HepG2 (cell line): ENCODE measurements around the gene TAMM41. TPM values are rescaled to one million over a fixed set of nuclear protein-coding genes. Genes with fewer than 3 reads are reported as not detected.

Experiments used
- AGO1 ChIP-seq: fragments of 200-400 bp; formaldehyde crosslinking; IDR thresholded peaks from 2 replicates; pipeline ENCODE4 v1.6.1; 2017; ENCODE audit warnings: mild to moderate bottlenecking, low read depth, low read length, moderate library complexity; ENCODE audit not compliant: poor library complexity, severe bottlenecking
- CC2D1A ChIP-seq: sonication (generic); formaldehyde crosslinking; IDR thresholded peaks from 2 replicates; pipeline ENCODE4 v1.8.1; 2023; ENCODE audit warnings: mild to moderate bottlenecking, missing genetic modification reagents
- JUNB ChIP-seq: sonication (generic); formaldehyde crosslinking; IDR thresholded peaks from 2 replicates; pipeline ENCODE4 v1.8.0; 2022; ENCODE audit warnings: missing genetic modification reagents, mild to moderate bottlenecking, borderline replicate concordance
- KDM5B ChIP-seq: sonication (generic); formaldehyde crosslinking; IDR thresholded peaks from 2 replicates; pipeline ENCODE4 v1.4.0; 2020; ENCODE audit warnings: missing genetic modification reagents, mild to moderate bottlenecking, borderline replicate concordance
- MEIS1 ChIP-seq: sonication (generic); formaldehyde crosslinking; IDR thresholded peaks from 2 replicates; pipeline ENCODE4 v1.9.0; 2021; ENCODE audit warnings: mild to moderate bottlenecking, missing genetic modification reagents, moderate library complexity, borderline replicate concordance
- PCBP2 ChIP-seq: fragments of 200-400 bp; formaldehyde crosslinking; optimal IDR thresholded peaks from 2 replicates; pipeline ENCODE3; 2018; ENCODE audit warnings: low read length, low read depth; ENCODE audit not compliant: poor library complexity, severe bottlenecking
- POGZ ChIP-seq: sonication (generic); formaldehyde crosslinking; IDR thresholded peaks from 2 replicates; pipeline ENCODE4 v1.4.0; 2020; ENCODE audit warnings: mild to moderate bottlenecking, missing genetic modification reagents
- SRSF4 ChIP-seq: fragments of 200-400 bp; formaldehyde crosslinking; IDR thresholded peaks from one replicate; pipeline ENCODE4 v1.6.1; 2018; ENCODE audit warnings: mild to moderate bottlenecking, low read depth, low read length, moderate library complexity; ENCODE audit not compliant: poor library complexity, severe bottlenecking
- SRSF9 ChIP-seq: fragments of 200-400 bp; formaldehyde crosslinking; IDR thresholded peaks from 2 replicates; pipeline ENCODE4 v1.6.1; 2018; ENCODE audit warnings: borderline replicate concordance, mild to moderate bottlenecking, low read depth, low read length; ENCODE audit not compliant: insufficient read depth, poor library complexity, severe bottlenecking
- ZBTB38 ChIP-seq: sonication (generic); formaldehyde crosslinking; IDR thresholded peaks from 2 replicates; pipeline ENCODE4 v1.5.1; 2020; ENCODE audit warnings: mild to moderate bottlenecking, missing genetic modification reagents
- ZKSCAN8 ChIP-seq: IDR thresholded peaks from 2 replicates; pipeline ENCODE4 v1.6.1; 2016; ENCODE audit warnings: borderline replicate concordance, missing genetic modification reagents, missing compliant biosample characterization
- ZNF549 ChIP-seq: sonication (generic); formaldehyde crosslinking; IDR thresholded peaks from 2 replicates; pipeline ENCODE4 v1.5.0; 2020; ENCODE audit warnings: missing genetic modification reagents
- ZNF563 ChIP-seq: sonication (generic); formaldehyde crosslinking; IDR thresholded peaks from 2 replicates; pipeline ENCODE4 v1.8.0; 2022; ENCODE audit warnings: mild to moderate bottlenecking, moderate library complexity, missing genetic modification reagents
- ZNF879 ChIP-seq: sonication (generic); formaldehyde crosslinking; IDR thresholded peaks from 2 replicates; pipeline ENCODE4 v1.8.1; 2023; ENCODE audit warnings: missing genetic modification reagents
- ZSCAN9 ChIP-seq: IDR thresholded peaks from 2 replicates; pipeline ENCODE4 v1.6.1; 2016; ENCODE audit warnings: borderline replicate concordance
- polyA plus RNA-seq, 8 experiments: library from polyadenylated mRNA; depleted of rRNA in 3 of 8; stranded (reverse) in 7 of 8; unstranded in 1 of 8; fragments of >200 nt; fragmentation: Illumina TruSeq in 4 of 8; extraction: Trizol in 4 of 8; gene quantifications; 2 replicates each; pipeline versions ENCODE4 v1.2.1 to v1.2.3, GENCODE V29; 2011 to 2016; ENCODE audit warnings: low read depth in 4 of 8, missing spikeins in 1 of 8, mixed read lengths in 1 of 8; ENCODE audit not compliant: insufficient read depth in 1 of 8
- total RNA-seq, 5 experiments: library from RNA; depleted of rRNA; stranded (reverse); fragments of >200 nt; fragmentation: Illumina TruSeq; extraction: Trizol; gene quantifications; 2 replicates each; pipeline ENCODE4 v1.2.3, GENCODE V29; 2016; ENCODE audit warnings: low read depth in 1 of 5
- TF ChIP-seq, protein P1 (sequence below): sonication (generic); formaldehyde crosslinking; IDR thresholded peaks from 2 replicates; pipeline ENCODE4 v1.4.0; 2020; ENCODE audit warnings: mild to moderate bottlenecking, missing genetic modification reagents
- TF ChIP-seq, protein P2 (sequence below): sonication (generic); formaldehyde crosslinking; conservative IDR thresholded peaks from 2 replicates; pipeline ENCODE4 v1.8.1; 2023; ENCODE audit warnings: missing genetic modification reagents
- TF ChIP-seq, protein P3 (sequence below): sonication (generic); formaldehyde crosslinking; IDR thresholded peaks from 2 replicates; pipeline ENCODE4 v1.5.0; 2020; ENCODE audit warnings: mild to moderate bottlenecking, missing genetic modification reagents

TAMM41 gene
- total and polyA plus RNA-seq, 2 of the 13 experiments (the other 11 are each of a cell fraction or from before 2014, with no cell fraction given) = 9.9 to 12.2 TPM

DNA sequence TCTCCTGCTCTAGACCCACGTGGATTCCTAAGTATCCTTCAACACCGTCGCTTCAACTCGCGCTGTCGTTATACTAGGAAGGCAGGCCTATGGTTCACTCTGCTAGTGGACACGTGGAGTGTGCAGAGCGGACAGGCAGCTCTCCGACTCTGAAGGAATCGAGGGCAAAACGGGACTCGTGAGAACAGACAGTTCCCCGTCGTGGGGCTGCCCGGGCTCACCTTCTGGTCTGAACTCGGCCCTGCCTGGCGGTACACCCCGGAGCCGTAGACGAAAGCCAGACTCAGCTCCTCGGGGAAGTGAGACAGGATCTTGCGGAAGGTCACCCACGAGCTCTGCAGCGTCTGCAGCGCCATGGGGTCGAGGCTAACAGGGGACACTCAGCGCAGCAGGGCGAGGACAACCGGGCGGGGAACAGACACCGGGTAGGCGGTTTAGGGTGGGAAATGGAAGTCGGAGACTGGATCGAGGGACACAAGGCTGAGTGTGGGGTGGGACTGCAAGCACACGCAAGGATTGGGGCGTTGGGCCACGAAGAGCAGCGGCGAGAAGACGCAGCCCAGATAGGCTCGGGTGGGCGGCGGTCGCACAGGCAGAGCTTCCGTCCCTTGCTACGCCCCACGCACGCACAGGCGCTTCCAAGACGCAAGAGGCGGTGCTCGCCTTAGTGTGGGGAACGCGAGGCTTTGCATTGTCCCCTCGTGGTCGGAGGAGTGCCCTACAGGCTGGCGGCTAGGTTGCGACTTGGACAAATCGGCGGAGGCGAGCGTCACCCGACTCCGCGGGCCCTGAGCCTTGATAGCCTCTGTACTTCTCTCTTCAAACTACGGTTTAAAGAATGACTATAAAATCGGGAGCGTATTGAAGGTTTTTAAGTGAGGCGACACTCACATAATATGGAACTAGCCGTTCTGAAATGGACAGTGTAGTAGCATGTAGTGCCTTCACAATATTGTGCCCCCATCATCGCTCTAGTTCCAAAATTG, at the start of gene TAMM41 (continued):
- TF ChIP-seq, protein P1, sequence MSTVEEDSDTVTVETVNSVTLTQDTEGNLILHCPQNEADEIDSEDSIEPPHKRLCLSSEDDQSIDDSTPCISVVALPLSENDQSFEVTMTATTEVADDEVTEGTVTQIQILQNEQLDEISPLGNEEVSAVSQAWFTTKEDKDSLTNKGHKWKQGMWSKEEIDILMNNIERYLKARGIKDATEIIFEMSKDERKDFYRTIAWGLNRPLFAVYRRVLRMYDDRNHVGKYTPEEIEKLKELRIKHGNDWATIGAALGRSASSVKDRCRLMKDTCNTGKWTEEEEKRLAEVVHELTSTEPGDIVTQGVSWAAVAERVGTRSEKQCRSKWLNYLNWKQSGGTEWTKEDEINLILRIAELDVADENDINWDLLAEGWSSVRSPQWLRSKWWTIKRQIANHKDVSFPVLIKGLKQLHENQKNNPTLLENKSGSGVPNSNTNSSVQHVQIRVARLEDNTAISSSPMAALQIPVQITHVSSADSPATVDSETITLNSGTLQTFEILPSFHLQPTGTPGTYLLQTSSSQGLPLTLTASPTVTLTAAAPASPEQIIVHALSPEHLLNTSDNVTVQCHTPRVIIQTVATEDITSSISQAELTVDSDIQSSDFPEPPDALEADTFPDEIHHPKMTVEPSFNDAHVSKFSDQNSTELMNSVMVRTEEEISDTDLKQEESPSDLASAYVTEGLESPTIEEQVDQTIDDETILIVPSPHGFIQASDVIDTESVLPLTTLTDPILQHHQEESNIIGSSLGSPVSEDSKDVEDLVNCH (CRISPR knock-in tag) = no peak
- TF ChIP-seq ZBTB38 (CRISPR knock-in tag) (peak; percentile 93), KDM5B (peak; percentile 94; the same call in 1 of the 2 replicates), MEIS1 (CRISPR knock-in tag) (peak; percentile 54; the same call in 1 of the 2 replicates), SRSF4 (no peak), ZNF549 (CRISPR knock-in tag) (no peak), ZSCAN9 (CRISPR knock-in tag) (0 out of 2 replicates have a peak, but pooled peaks have one; percentile 41), POGZ (CRISPR knock-in tag) (peak; percentile 99), AGO1 (peak; percentile 48), CC2D1A (CRISPR knock-in tag) (no peak), ZNF563 (CRISPR knock-in tag) (no peak), ZNF879 (CRISPR knock-in tag) (no peak), ZKSCAN8 (CRISPR knock-in tag) (peak; percentile 75; the same call in 1 of the 2 replicates), JUNB (CRISPR knock-in tag) (0 out of 2 replicates have a peak, but pooled peaks have one; percentile 24), SRSF9 (no peak), PCBP2 (no peak)
- TF ChIP-seq, protein P2, sequence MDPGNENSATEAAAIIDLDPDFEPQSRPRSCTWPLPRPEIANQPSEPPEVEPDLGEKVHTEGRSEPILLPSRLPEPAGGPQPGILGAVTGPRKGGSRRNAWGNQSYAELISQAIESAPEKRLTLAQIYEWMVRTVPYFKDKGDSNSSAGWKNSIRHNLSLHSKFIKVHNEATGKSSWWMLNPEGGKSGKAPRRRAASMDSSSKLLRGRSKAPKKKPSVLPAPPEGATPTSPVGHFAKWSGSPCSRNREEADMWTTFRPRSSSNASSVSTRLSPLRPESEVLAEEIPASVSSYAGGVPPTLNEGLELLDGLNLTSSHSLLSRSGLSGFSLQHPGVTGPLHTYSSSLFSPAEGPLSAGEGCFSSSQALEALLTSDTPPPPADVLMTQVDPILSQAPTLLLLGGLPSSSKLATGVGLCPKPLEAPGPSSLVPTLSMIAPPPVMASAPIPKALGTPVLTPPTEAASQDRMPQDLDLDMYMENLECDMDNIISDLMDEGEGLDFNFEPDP (CRISPR knock-in tag) = no peak
- TF ChIP-seq, protein P3, sequence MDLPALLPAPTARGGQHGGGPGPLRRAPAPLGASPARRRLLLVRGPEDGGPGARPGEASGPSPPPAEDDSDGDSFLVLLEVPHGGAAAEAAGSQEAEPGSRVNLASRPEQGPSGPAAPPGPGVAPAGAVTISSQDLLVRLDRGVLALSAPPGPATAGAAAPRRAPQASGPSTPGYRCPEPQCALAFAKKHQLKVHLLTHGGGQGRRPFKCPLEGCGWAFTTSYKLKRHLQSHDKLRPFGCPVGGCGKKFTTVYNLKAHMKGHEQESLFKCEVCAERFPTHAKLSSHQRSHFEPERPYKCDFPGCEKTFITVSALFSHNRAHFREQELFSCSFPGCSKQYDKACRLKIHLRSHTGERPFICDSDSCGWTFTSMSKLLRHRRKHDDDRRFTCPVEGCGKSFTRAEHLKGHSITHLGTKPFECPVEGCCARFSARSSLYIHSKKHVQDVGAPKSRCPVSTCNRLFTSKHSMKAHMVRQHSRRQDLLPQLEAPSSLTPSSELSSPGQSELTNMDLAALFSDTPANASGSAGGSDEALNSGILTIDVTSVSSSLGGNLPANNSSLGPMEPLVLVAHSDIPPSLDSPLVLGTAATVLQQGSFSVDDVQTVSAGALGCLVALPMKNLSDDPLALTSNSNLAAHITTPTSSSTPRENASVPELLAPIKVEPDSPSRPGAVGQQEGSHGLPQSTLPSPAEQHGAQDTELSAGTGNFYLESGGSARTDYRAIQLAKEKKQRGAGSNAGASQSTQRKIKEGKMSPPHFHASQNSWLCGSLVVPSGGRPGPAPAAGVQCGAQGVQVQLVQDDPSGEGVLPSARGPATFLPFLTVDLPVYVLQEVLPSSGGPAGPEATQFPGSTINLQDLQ (CRISPR knock-in tag) = 0 out of 2 replicates have a peak, but pooled peaks have one; percentile 57
